CD4-positive, alpha-beta T cell (primary cell): Measurements from ENCODE around the gene SUN3. TPM values are rescaled to one million over a fixed set of nuclear protein-coding genes. Genes with fewer than 3 reads are reported as not detected.

ENCODE experiments used
- ATAC-seq: fragments of 200-7000 bp; cut with Tn5 transposase; one replicate; pipeline ENCODE4 v1.10.0; 2022; ENCODE audit warnings: mild to moderate bottlenecking; ENCODE audit not compliant: poor library complexity
- CTCF ChIA-PET: fragments of 350-600 bp; sonication (Branson Sonifier 250); formaldehyde crosslinking; loops from one replicate; lab custom pipeline; 2021; ENCODE audit warnings: antibody characterized with exemption, inconsistent platforms; lab: Charles Lee
- POLR2A ChIA-PET: fragments of 350-600 bp; sonication (Branson Sonifier 250); formaldehyde crosslinking; loops from one replicate; lab custom pipeline; 2021; ENCODE audit warnings: antibody characterized with exemption, inconsistent platforms; lab: Charles Lee
- DNase-seq, 14 experiments: peaks; one replicate each; pipeline ENCODE4 v3.0.0-alpha.2; 2013 to 2020; ENCODE audit warnings: mixed read lengths in 2 of 14
- H3K27ac ChIP-seq, 2 donors: one replicate each; pipeline versions ENCODE4 v1.5.1 to v1.7.0; 2013; ENCODE audit warnings: low read length in 2 of 2, low read depth in 1 of 2, mild to moderate bottlenecking in 1 of 2
- H3K27me3 ChIP-seq, 2 experiments: 1 replicate in 1 of 2; 2 replicates in 1 of 2; pipeline versions ENCODE4 v1.6.1 to v1.7.0; 2013; ENCODE audit warnings: low read length in 2 of 2, control low read depth in 1 of 2, mild to moderate bottlenecking in 1 of 2, moderate library complexity in 1 of 2; ENCODE audit not compliant: insufficient read depth in 2 of 2, control insufficient read depth in 1 of 2
- H3K36me3 ChIP-seq: one replicate; pipeline ENCODE4 v1.6.1; 2013; ENCODE audit warnings: low read length, control low read depth; ENCODE audit not compliant: insufficient read depth
- H3K4me1 ChIP-seq: one replicate; pipeline ENCODE4 v1.6.1; 2013; ENCODE audit warnings: low read length, control low read depth; ENCODE audit not compliant: insufficient read depth
- H3K4me3 ChIP-seq: one replicate; pipeline ENCODE4 v1.5.1; 2013; ENCODE audit warnings: mild to moderate bottlenecking, low read length, moderate library complexity
- H3K9me3 ChIP-seq, 2 experiments: 1 replicate in 1 of 2; 2 replicates in 1 of 2; pipeline versions ENCODE4 v1.6.1 to v1.7.0; 2013; ENCODE audit warnings: low read length in 2 of 2, mild to moderate bottlenecking in 2 of 2, control low read depth in 1 of 2, moderate library complexity in 1 of 2; ENCODE audit not compliant: control insufficient read depth in 1 of 2, insufficient read depth in 1 of 2
- H3K27ac Mint-ChIP-seq: one replicate; pipeline ENCODE4 v1.8.0; 2020; ENCODE audit warnings: mixed read lengths
- H3K27me3 Mint-ChIP-seq: one replicate; pipeline ENCODE4 v1.8.0; 2021; ENCODE audit warnings: mixed read lengths
- H3K36me3 Mint-ChIP-seq: one replicate; pipeline ENCODE4 v1.8.0; 2021; ENCODE audit warnings: low read depth, mixed read lengths
- H3K4me1 Mint-ChIP-seq: one replicate; pipeline ENCODE4 v1.8.0; 2021; ENCODE audit warnings: low read depth, mixed read lengths
- H3K4me3 Mint-ChIP-seq: one replicate; pipeline ENCODE4 v1.8.0; 2020; ENCODE audit warnings: mild to moderate bottlenecking, mixed read lengths
- H3K9me3 Mint-ChIP-seq: one replicate; pipeline ENCODE4 v1.8.0; 2020; ENCODE audit warnings: mixed read lengths
- CTCF ChIP-seq: fragments of 200-600 bp; IDR thresholded peaks from one replicate; pipeline ENCODE4 v1.8.0; 2022; ENCODE audit warnings: antibody characterized with exemption, mild to moderate bottlenecking
- intact Hi-C, 2 experiments: fragments of 100-400 bp; cut with DNase I in 1 of 2; cut with micrococcal nuclease in 1 of 2; formaldehyde crosslinking; loops; one replicate each; pipeline versions ENCODE4 v1.15.1 to v1.9.0; 2023 to 2025; cut with DNase I, micrococcal nuclease
- total RNA-seq, 174 experiments: library from RNA in 2 of 174; stranded (reverse) in 2 of 174; gene quantifications; one replicate each; pipeline ENCODE4 v1.2.3 and lab custom pipeline; 2021 to 2026

SUN3 gene
- total RNA-seq, 2 experiments from 2014 or later: not detected

- CTCF ChIA-PET: no interaction called here
- intact Hi-C loops: no loop called here
Measured at GRCh38 chr7:48059706-48060105, 30.8 kb upstream of the SUN3 start.

GRCh38 chr7:48058990-48059389 lies 30.1 kb upstream of the SUN3 start:
- Mint-ChIP-seq H3K27ac (no peak overlapping the region), H3K4me3 (no peak overlapping the region), H3K4me1 (no peaks in the 10 kb centered on the region), H3K27me3 (peaks cover 5% of the 10 kb centered on the region), H3K36me3 (peaks cover 2% of the 10 kb centered on the region), H3K9me3 (peaks cover 6% of the 10 kb centered on the region)
- CTCF ChIA-PET: no interaction called here
- no peaks in the 10 kb centered on the region for H3K4me1 ChIP-seq
- DNase-seq (no peak), ATAC-seq (no peak)
- intact Hi-C loops: no loop called here
- H3K27ac ChIP-seq: no peak overlapping the region
- no peak for TF ChIP-seq CTCF
- no peaks in the 10 kb centered on the region for H3K36me3 ChIP-seq
- POLR2A ChIA-PET: no interaction called here
- no peaks in the 10 kb centered on the region for H3K27me3 ChIP-seq
- peaks cover 0 to 4% of the 10 kb centered on the region in 2 experiments for H3K9me3 ChIP-seq
- H3K4me3 ChIP-seq: no peak overlapping the region

More at GRCh38 chr7:48059706-48060105, 30.8 kb upstream of the SUN3 start:
- H3K27me3 Mint-ChIP-seq: peaks cover 5% of the 10 kb centered on the region
- ATAC-seq: no peak
- peaks cover 7% of the 10 kb centered on the region for H3K36me3 Mint-ChIP-seq
- no peak overlapping the region for H3K27ac Mint-ChIP-seq
- TF ChIP-seq CTCF: no peak
- no peak for DNase-seq
- Histone ChIP-seq H3K36me3 (no peaks in the 10 kb centered on the region), H3K27me3 (no peaks in the 10 kb centered on the region), H3K4me1 (no peaks in the 10 kb centered on the region), H3K27ac (no peak overlapping the region), H3K4me3 (no peak overlapping the region), H3K9me3 (peaks cover 0 to 4% of the 10 kb centered on the region in 2 experiments)
- no peak overlapping the region for H3K4me3 Mint-ChIP-seq
- no peaks in the 10 kb centered on the region for H3K4me1 Mint-ChIP-seq
- H3K9me3 Mint-ChIP-seq: peaks cover 9% of the 10 kb centered on the region
- POLR2A ChIA-PET: interaction anchor here (0.6 kb wide), 1 partner anchor 28 kb away, joined by 4 read pairs; no protein-coding TSS in a partner anchor

GRCh38 chr7:48053736-48054135 lies 24.8 kb upstream of the SUN3 start:
- Histone ChIP-seq H3K27ac (no peak overlapping the region), H3K36me3 (no peaks in the 10 kb centered on the region), H3K4me3 (no peak overlapping the region), H3K9me3 (peaks cover 0 to 4% of the 10 kb centered on the region in 2 experiments), H3K4me1 (peaks cover 6% of the 10 kb centered on the region), H3K27me3 (no peaks in the 10 kb centered on the region)
- POLR2A ChIA-PET: no interaction called here
- CTCF ChIA-PET: no interaction called here
- DNase-seq: no peak
- peaks cover 5% of the 10 kb centered on the region for H3K9me3 Mint-ChIP-seq
- no peaks in the 10 kb centered on the region for H3K4me1 Mint-ChIP-seq
- H3K27me3 Mint-ChIP-seq: no peaks in the 10 kb centered on the region
- TF ChIP-seq CTCF: no peak
- no peak overlapping the region for H3K4me3 Mint-ChIP-seq
- no peaks in the 10 kb centered on the region for H3K36me3 Mint-ChIP-seq
- no peak for ATAC-seq
- intact Hi-C loops: no loop called here
- H3K27ac Mint-ChIP-seq: no peak overlapping the region
